Muscle of arm (tissue), 12 donors: ENCODE data around the gene VGLL4. TPM values are rescaled to one million over a fixed set of nuclear protein-coding genes. Genes with fewer than 3 reads are reported as not detected.

Source experiments
- DNase-seq: peaks from one replicate; pipeline ENCODE4 v3.0.0-alpha.2; 2013
- polyA plus RNA-seq, 12 donors: library from polyadenylated mRNA; unstranded; fragments of 120-200 nt; gene quantifications; one replicate each; pipeline ENCODE4 v1.2.1, GENCODE V29; 2013; ENCODE audit not compliant: insufficient read length in 12 of 12

The VGLL4 gene
- polyA plus RNA-seq, 12 donors, result 41.3 to 78.9 (median 45.3) TPM; not detected in 1

DNA sequence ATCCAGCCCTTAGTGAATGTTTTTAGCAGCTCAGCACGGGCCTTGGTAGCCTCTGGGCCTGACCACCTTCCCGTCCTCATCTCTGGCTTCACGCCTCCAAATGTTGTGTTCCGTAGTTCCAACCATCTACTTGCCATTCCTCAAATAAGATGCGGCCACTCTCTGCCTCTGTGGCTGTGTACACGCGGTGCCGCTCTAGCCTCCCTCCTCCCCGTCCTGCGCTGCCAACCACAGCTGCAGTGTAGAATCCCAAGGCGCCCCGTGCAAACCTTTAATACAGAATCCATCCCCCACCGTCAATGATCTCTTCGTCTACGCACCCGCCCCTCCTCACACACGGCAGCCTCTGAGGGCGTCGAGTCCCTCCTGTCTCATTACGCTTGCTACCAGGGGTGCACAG, 77.2 kb downstream of the VGLL4 start:
- DNase-seq, result no peak

DNA sequence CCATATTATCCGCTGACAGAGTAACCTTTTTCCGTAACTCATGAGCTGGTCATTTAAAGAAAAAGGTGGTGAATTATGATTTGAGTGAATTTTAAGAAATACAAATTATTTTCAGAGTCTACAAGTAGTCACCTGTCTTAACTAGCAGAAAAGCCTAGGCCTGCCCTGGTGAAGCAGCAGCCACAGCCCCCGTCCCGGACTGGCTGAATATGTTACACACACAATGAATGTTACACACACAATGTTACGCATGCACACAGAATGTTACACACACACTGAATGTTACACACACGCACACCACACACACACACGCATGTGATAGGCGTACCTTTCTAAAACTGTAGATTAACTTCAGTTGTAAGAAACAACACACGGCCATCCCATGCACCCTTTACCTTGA, 77.8 kb downstream of the VGLL4 start:
- DNase-seq, result no peak

DNA sequence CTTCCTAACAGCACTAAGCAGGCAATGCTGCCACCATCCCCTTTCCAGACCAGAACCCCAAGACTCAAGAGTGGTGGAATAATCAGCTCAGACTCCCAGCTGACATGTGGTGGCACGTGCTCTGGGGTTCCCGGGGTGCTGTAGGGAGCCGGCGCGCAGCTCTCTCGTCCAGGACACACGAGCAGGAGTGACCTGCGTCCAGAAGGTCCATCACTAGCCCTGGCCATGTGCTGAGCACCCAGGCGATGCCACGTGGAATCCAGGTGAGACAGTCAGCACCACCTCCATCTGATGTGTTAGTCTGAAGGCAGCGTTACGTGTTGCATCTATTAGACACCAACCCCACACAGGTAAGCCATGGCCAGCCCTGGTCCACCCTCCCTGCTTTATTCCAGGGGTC, 78.2 kb downstream of the VGLL4 start:
- no peak for DNase-seq

DNA sequence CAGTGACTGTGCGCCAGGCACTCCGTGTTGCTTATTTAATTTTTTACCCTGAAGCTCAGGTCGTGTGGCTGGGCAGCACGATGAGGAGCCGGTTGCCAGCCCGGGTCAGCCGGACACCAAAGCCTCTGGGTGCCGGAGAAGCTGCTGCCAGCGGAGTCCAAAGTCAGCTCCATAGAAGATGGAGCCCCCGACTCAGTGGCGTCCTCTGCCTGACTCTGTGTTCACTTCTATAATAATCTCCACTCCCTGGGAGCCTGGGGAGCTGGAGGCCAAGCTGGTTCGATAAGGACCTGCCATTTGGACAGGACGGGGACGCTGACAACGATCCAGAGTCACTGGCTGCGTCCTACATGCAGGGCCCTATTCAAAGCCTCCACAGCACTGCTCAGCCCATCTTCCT, 78.6 kb downstream of the VGLL4 start:
- no peak for DNase-seq

DNA sequence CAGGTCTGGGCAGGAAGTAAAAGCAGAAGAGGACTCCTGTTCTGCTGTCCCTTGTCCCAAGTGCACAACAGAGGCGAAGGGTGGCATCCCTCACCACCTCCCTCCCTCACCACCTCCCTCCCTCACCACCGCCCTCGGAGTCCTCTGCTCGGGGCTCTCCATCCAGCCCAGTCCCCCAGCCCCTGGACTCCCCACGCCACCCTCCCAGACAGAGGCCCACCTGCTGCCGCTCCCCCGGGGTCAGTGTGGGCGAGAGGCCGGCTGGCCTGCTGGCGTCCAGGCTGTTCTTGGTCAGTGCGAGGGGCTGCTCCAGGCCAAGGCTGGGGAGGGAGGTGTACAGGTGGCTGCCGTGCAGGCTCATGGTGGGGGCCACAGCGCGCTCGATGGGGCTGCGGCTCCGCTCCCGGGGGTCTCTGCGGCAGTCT, 79.1 kb downstream of the VGLL4 start:
- no peak for DNase-seq

DNA sequence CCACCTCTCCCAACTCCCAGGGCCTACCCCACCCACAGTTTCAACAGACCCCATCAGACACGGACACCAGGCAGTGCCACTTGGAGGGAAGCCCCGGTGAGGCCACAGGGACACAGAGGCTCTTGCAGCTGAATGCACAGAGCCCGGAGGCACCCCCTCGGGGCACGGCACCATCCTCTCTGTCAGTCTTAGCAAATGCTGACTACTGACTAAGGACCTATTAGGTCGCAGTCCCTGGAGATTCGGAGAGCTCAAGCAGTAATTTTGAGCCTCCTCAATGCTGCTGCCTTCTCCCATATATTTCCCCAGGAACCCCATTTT, 79.9 kb downstream of the VGLL4 start:
- no peak for DNase-seq

DNA sequence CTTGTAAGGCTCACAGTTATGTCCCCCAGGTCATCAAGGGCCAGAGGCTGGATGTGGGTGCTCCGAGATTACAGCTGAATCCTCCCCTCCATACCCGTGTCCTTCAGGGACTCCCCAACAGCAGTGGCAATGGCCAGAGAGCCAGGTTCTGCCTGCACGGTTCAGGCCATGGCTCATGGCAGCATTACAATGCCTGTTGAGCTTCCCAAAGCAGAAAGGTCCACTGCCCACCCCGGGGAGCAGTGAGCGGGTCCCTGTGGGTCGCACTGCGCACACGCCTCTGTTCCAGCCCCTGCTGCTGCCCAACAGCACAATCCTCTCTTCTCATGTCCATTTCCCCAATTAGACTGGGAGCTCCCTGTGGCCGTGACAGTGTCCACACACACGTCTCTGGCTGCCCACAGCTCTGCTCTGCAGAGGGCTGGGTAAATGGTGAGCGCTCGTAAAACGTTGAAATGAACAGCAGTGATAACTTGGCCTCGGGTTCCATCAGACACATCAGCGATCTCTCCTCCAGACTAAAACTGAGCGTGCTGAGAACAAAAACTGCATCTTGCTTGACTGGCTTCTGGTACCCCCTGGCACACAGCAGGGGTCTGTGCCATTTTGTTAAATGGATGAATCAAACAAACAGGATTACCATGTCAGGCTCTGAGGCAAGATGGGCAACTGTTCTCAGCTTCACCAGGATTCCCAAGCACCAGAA, 80.4 kb downstream of the VGLL4 start:
- no peak for DNase-seq

DNA sequence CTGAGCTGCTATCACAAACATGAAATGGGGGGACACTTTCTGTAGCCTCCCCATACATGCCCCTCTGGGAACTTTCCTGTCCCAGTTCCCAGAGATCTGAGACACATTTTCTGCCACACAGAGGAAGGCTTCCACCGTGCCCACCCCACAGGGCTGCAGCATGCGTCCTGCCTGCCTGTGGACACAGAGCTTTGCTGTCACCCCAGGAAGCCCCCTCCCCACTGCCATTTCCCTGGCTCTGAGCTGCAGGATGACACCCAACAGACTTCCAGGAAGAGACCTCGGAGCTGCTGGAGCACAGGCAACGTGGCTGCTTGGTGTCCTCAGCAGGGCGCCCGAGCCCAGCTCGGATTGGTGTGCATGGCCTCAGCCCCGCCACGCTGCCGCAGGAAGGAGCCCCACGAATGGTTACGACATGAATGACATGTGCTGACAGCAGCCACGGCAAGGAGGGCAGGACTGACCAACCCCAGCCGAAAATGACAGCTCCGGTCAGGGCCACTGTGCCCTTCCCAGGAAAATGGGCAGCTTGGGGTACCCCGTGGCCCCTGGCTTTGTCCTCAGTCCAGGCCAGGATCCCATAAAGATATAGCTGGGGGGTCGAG, 81.3 kb downstream of the VGLL4 start:
- DNase-seq, result no peak

DNA sequence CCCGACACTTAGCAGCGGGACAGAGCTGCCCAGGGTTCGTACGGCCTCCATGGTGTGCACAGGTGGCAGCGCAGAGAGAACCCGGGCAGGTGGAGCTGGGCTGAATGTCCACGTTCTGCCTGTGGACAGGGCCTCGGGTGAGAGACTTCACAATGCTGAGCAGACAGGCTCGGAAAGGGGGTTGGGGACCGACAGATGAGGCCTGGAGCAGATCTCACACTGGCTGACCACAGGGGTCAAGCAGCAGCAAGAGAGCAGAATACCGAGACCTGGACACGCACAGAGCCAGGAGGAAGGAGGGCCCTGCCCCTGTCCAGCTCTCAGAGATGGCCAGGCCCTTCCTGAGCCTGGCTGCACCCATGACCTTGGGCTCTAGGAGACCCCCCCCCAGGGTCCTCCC, 83.0 kb downstream of the VGLL4 start:
- no peak for DNase-seq

DNA sequence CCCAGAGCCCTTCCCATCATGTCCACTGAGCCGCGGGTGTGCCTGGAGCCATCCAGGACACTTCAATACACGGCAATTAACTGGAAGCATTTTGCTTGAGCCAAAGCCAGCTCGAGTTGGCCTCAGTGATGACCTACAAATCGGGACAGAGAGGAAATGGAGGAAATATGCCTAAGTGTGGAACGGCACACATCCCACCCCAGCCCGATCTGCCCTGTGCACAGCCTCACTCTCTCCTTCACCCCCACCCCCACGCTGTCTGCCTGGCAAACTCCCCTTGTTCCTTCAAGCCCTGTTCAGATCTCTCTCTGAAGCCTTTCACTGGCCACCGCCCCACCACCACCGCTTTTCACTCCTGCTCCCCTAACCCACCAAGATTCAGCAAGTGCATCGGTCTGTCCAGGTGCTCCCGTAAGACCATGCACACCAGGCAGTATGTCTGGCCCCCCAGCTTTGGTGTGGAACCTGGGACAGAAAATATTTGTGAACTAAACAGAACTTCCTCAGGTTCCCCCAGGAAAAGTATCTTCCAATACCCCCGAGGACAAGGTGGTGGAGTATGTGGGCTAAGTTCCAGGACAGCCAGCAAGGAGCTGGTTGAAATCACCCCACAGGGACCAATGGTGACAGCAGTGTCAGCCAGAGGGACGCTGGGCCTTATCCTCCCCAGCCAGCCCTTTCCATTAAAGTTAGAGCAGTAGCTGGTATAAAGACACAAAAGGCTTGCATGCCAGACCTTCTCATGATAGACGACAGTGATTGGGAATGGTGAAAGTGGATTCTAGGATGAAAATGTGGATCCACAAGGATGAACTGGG, 83.7 kb downstream of the VGLL4 start:
- no peak for DNase-seq

DNA sequence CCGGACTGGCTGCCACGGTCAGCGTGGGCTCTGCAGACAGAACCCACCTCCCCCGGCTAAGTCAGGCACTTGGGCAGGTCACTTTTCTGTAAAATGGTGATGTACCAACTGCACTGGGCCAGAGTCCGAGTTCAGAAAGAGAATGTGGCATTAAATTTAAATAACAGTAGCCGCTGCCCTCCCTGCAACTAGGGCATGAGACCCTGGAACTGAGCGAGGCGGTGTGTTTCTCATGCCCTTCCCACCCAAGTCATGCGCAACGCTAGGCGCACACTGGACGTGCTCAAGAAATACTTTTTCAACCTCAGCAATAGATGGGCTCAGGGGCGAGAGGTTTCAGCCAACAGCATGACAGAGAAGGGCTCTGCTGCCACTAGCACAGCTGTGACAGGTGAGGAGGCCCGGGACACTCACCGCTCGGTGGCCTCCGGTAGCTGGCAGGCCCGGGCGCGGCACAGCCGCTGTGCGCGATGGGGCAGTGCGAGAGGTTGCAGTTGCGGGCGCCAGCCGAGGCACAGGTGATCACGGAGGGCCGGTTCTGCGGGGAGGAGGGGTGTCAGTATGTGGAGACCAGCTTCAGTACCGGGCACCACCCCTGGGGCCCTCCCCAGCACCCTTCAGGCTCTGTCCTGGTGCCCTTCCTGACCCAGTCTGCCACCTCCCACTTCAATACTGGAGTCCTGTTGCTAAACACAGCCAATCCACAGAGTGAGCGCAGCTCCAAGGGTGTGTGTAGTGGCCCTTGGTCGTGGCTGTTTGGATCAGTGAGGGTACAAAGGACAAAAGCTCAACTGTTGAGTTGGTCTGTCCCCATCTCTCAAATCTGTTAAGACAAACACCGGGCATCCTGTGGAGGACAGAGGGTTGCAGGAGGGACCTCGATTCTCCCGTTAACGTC, 84.5 kb downstream of the VGLL4 start:
- DNase-seq, result no peak

DNA sequence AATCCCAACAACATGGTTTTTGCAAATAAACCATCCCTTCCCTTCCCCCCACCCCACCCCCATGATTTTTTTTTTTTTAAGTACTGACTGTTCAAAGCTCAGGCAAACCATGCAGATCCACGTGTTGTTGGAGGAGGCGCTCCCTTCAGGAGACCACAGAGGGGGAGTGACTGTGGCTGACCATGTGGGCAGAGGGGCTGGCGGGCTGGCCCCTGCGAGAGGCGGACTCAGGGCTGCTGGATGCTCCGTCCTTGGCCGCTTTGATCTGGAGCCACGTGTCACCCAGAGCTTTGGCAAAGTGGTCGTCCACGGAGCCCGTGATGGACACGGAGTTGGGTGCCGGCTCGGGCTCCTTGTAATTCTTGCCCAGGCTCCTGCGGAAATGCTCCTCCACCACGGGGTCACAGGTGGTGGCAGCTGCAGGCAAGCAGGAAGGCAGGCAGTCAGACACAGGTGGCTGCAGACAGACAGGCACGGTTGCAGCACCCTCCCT, 85.3 kb downstream of the VGLL4 start:
- DNase-seq, result no peak

DNA sequence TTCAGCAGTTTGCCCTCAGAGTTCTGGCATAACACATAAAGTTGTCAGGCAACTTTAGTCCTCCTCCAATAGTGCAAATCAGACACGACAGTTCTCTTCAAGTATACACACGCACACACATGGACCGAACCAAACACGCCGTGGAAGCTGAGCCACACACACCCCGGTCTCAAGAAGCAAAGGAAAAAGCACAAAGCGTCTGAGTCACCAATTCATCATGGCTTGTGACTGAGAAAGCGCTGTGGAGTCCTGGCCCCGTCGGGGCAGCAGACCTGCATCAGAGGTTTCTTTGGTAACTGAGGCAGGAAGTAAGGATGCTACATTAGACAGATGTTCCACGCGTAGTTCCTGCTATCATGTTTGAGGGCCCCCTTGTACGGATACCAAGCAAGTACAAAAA, 85.7 kb downstream of the VGLL4 start:
- no peak for DNase-seq

DNA sequence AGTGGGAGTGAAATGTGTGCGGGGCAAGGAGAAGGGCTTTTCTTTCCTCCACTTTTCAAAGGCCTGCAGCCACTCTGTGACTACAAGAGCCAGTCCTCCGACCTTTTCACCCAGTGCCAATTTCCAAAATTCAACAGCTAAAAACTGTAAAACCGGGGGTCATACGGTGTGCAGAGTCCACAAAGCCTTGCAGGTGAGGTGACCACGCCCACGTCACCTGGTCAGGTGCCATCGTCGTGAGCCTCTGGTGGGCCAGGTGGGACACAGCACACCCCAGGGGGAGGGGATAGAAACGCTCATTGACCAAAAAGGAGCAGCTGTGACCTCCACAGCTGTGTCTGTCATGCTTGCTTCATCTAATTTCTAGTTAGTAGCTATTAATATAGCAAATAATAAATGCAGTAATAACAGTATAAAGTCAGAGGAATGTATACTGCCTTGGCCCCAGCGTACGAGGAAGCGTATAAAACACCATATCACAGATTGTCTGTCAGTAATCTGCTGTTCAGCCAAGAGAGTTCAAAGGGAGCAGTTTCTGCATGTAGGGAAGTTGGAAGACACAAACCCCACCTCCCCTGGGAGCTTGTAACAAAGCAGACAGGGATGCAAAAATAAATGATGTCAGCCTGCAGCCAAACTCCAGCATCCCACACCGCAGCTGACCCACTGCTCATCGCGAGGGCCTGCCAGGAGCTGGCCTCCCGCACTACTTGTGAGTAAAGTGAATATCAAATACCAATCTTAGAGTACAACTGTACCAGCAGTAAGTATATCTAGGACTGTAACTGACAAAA, 86.7 kb downstream of the VGLL4 start:
- peak; percentile 89 for DNase-seq

DNA sequence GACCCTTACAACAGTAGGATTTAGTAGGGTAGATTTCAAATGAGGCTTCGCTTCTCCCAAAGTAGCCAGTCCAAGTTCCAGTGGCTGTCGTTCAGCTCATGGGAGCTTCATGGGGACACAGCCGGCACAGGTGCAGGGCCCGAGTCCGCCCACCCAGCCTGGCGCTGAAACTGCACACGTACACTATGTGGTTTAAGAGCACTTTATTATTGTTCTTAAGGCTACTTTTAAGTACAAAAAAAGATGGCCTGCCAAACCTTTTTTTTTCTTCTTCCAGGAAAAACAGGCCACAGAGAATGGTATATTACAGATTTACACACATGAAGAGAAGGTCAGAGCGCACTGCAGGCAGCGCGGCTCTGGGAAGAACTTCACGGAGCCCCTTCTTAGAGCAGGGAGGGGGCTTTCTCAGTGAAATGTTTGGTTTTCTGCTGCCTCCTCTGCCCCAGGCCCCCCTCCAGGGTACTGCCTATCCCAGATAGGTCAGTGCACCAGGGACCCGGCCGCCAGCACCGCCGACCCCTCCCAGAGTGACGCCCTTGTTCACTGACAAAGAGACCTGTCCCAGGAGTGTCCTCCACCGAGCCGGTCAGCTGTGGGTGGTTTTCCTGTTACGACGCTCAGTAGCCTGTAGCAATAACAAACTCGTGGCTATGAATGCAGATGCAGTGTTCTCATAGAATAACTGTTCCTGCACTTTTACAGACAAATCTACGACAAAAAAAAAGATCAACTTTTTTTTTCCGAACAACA, 87.7 kb downstream of the VGLL4 start:
- no peak for DNase-seq

DNA sequence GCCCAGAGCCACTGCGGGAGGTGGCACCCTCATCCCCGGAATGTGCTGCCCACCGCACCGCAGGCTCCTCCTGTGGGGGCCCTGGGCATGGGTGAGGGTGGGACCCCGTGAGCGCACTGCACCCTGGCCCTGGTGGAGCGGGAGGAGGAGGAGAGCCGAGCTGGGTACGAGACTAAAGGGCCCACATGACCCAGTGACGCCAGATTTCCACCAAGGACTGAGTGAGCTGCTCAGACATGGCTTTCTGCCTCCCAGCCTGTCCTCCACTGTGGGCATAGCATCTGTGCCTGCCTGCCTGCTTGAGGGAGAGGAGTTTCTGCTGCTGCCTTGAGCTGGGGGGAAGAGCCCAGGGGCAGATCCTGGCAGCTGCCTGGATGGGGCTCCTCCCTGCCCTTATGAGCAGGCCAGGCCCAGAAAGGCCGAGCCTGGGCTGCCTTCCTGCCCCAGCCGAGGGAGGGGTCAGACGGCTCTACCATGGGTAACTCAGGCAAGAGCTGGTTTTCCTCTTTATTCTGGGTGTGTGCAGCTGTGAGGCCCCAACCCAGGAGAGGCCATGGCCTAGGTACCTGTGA, 88.4 kb downstream of the VGLL4 start:
- no peak for DNase-seq

DNA sequence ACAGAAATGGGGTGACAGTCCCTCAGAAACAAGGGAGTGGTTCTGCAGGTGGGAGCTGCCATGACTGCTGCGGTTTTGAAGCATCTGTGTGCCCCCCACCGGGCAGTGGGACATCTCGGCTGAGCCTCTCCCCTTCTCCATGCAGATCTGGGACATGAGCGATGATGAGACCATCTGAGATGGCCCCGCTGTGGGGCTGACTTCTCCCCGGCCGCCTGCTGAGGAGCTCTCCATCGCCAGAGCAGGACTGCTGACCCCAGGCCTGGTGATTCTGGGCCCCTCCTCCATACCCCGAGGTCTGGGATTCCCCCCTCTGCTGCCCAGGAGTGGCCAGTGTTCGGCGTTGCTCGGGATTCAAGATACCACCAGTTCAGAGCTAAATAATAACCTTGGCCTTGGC, 89.0 kb downstream of the VGLL4 start:
- no peak for DNase-seq

DNA sequence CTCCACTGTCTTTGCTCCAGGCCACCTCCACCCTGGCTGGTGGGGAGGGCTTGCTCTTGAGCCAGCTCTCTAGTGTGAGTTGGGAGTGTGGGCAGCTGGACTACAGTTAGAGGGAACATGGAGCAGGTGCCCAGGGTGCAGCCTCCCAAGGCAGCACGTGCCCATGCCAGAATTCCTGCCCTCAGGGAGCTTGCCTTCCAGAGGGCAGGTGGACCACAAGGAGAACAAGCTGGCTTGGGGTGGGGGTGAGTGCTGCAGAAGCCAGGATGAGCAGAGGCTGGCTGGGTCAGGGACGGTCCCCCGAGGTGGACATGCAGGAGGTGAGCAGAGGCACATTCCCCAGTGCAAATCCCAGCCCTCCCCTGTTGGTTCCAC, 89.5 kb downstream of the VGLL4 start:
- no peak for DNase-seq

DNA sequence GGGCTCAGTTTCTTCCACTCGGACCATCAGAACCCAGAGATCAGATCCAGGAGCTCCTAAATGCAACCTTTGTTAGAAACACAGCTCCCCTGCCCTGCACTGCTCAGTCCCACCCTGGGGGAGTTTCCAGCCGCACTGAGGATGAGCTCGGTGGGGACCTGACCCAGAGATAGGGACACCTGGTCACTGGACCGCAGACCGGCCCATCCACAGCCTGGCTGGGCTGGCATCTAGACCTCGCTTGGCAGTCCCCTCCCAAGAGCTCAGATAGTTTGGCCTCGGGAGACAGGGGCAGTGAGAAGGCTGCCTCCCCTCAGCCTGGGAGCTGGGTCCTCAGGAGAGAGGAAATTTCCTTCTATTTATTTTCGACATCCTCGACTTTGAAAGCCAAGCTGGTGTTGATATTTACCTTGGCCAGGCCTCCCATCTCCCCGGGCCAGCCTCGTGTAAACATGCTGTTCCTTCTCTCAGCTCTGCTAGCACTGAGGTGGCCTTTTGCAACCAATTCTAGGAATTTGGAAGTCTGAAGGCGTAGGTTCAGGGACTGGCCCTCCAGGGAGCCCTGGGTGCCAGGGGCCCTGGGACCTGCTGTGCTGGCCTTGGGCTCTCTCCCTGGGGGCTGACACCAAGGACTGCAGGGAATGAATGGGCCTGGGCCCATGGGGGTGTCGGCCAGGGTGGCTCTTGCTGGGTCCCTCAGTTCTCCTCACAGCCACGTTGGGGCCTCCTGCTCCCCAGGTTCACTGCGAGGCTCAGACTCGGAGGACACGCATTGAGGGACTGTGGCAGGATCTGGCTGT, 90.1 kb downstream of the VGLL4 start:
- DNase-seq, result no peak
